Tibial nerve (tissue), 4 donors: ENCODE measurements around the gene KLK7. TPM values are rescaled to one million over a fixed set of nuclear protein-coding genes. Genes with fewer than 3 reads are reported as not detected.

Experiments
- DNase-seq, 2 donors: peaks; one replicate each; pipeline ENCODE4 v3.0.0-alpha.2; 2019; ENCODE audit warnings: low spot score in 2 of 2
- H3K27ac ChIP-seq, 4 donors: fragments of 200-600 bp; sonication (generic) in 3 of 4; one replicate each; pipeline ENCODE4 v1.5.1; 2017 to 2019; ENCODE audit warnings: mild to moderate bottlenecking in 1 of 4
- H3K27me3 ChIP-seq, 2 donors: fragments of 200-600 bp; sonication (generic) in 1 of 2; one replicate each; pipeline versions ENCODE4 v1.5.1 to v1.6.0; 2017 to 2019
- H3K36me3 ChIP-seq, 3 donors: fragments of 200-600 bp; sonication (generic); one replicate each; pipeline ENCODE4 v1.5.1; 2018 to 2019
- H3K4me1 ChIP-seq, 4 donors: fragments of 200-600 bp; sonication (generic) in 3 of 4; one replicate each; pipeline ENCODE4 v1.5.1; 2017 to 2019
- H3K4me3 ChIP-seq, 4 donors: fragments of 200-600 bp; sonication (generic) in 3 of 4; one replicate each; pipeline ENCODE4 v1.5.1; 2017 to 2019; ENCODE audit warnings: mild to moderate bottlenecking in 1 of 4, moderate library complexity in 1 of 4
- H3K9me3 ChIP-seq, 4 donors: fragments of 200-600 bp; sonication (generic) in 3 of 4; one replicate each; pipeline ENCODE4 v1.5.1; 2017 to 2019
- EP300 ChIP-seq, 2 donors: sonication (generic); formaldehyde crosslinking; IDR thresholded peaks; one replicate each; pipeline ENCODE4 v1.6.1; 2017; ENCODE audit warnings: antibody characterized with exemption in 2 of 2, mild to moderate bottlenecking in 1 of 2
- POLR2A ChIP-seq, 2 donors: fragments of 450-650 bp; IDR thresholded peaks; one replicate each; pipeline ENCODE4 v1.6.1; 2017; ENCODE audit warnings: antibody characterized with exemption in 2 of 2, mild to moderate bottlenecking in 2 of 2, moderate library complexity in 2 of 2
- WGBS, 2 donors: methylation state at CpG; one replicate each; pipeline ENCODE4 v1.1.5; 2018; 5-methylcytosine and 5-hydroxymethylcytosine counted together
- total RNA-seq, 4 donors: library from RNA; depleted of rRNA; stranded (reverse); fragments of >200 nt; gene quantifications; one replicate each; pipeline ENCODE4 v1.1.0, GENCODE V29; 2016
- TF ChIP-seq, protein P1 (sequence below), 5 experiments: fragments of 200-600 bp in 3 of 5; fragments of 450-650 bp in 2 of 5; sonication (generic) in 3 of 5; IDR thresholded peaks; one replicate each; pipeline ENCODE4 v1.5.1; 2016 to 2019; ENCODE audit warnings: antibody characterized with exemption in 5 of 5, mild to moderate bottlenecking in 3 of 5, moderate library complexity in 2 of 5

Gene KLK7
- total RNA-seq, 4 donors from 2014 or later = 0.90 to 7.6 (median 4.6) TPM

DNA sequence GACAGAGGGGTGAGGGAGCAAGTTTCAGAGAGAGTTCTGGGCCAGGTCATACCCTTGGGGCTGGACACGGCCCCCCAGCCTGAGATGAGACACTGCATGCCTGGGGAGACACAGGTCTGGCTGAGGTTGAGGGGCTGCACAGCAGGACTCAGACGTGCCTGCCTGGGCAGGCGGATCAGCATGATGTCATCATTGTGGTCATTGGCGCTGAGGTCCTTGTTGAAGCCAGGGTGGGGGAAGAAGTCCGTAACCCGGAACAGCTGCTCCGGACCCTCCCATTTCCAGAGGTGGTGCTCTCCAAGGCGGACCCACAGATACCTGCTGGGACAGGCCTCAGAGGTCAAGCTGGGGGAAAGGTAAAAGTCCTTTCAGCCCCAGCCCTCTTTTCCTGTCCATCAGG, 22.7 kb upstream of the KLK7 start:
- 35 to 39% methylated on average over 8 of the region's 8 CpGs for WGBS, 2 donors
- Histone ChIP-seq H3K36me3 (no peaks in the 10 kb centered on the region), H3K9me3 (peaks cover 0 to 7% (median 0%) of the 10 kb centered on the region in 4 donors), H3K27ac (no peak overlapping the region), H3K27me3 (peaks cover 0 to 12% of the 10 kb centered on the region in 2 donors), H3K4me3 (no peak overlapping the region), H3K4me1 (no peaks in the 10 kb centered on the region)
- TF ChIP-seq EP300 (IDR thresholded peaks at IDR 0.05) = no peak
- TF ChIP-seq, protein P1, sequence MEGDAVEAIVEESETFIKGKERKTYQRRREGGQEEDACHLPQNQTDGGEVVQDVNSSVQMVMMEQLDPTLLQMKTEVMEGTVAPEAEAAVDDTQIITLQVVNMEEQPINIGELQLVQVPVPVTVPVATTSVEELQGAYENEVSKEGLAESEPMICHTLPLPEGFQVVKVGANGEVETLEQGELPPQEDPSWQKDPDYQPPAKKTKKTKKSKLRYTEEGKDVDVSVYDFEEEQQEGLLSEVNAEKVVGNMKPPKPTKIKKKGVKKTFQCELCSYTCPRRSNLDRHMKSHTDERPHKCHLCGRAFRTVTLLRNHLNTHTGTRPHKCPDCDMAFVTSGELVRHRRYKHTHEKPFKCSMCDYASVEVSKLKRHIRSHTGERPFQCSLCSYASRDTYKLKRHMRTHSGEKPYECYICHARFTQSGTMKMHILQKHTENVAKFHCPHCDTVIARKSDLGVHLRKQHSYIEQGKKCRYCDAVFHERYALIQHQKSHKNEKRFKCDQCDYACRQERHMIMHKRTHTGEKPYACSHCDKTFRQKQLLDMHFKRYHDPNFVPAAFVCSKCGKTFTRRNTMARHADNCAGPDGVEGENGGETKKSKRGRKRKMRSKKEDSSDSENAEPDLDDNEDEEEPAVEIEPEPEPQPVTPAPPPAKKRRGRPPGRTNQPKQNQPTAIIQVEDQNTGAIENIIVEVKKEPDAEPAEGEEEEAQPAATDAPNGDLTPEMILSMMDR (IDR thresholded peaks at IDR 0.05) = no peak
- no peak for TF ChIP-seq POLR2A (IDR thresholded peaks at IDR 0.05)
- DNase-seq = no peak

DNA sequence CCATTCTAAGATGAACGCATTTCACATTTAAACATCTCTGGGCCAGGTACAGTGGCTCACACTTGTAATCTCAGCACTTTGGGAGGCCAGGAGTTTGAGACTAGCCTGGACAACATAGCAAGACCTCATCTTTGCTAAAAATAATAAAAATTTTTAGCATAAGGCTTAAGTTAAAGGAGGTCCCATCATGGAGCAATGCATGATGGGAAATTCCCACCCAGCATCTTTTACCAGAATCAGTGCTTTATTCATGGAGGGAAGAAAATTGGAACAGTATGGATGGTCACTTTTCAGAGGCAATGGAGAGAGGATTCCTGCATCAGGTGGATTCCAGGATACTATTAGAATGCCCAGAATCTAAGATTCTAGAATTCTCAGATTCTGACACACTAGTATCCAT, 21.5 kb upstream of the KLK7 start:
- no peak overlapping the region for H3K27ac ChIP-seq
- no peak overlapping the region for H3K4me3 ChIP-seq
- no peaks in the 10 kb centered on the region for H3K36me3 ChIP-seq
- TF ChIP-seq, protein P1 (IDR thresholded peaks at IDR 0.05) = no peak
- TF ChIP-seq POLR2A (IDR thresholded peaks at IDR 0.05) (no peak), EP300 (IDR thresholded peaks at IDR 0.05) (no peak)
- H3K4me1 ChIP-seq = no peaks in the 10 kb centered on the region
- DNase-seq = no peak
- H3K9me3 ChIP-seq = peaks cover 0 to 7% (median 0%) of the 10 kb centered on the region in 4 donors
- H3K27me3 ChIP-seq = peaks cover 0 to 19% of the 10 kb centered on the region in 2 donors
- WGBS, 2 donors = 81 to 86% methylated on average over 1 of the region's 1 CpG

DNA sequence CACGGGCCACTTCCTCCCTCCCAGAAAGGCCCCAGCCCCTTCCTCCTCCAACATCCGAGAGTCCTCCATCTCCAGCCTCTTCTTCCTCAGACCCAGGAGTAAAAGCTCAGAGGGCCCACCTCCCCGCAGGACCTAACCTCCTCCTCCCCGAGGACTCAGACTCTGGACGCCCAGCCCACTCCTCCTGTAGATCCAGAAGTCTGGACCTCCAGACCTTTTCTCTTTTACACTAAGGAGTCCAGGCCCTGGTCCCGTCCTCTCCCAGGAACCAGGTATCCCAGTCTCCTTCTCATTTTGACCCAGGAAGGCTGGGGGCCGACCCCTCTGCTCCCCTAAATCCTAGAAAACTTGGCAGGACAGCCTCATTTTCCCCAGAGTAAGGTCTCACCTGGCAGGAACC, 19.6 kb upstream of the KLK7 start:
- Histone ChIP-seq H3K9me3 (peaks cover 0 to 7% (median 0%) of the 10 kb centered on the region in 4 donors), H3K4me3 (no peak overlapping the region), H3K27me3 (peaks cover 0 to 19% of the 10 kb centered on the region in 2 donors), H3K36me3 (no peaks in the 10 kb centered on the region), H3K27ac (no peak overlapping the region), H3K4me1 (no peaks in the 10 kb centered on the region)
- TF ChIP-seq EP300 (IDR thresholded peaks at IDR 0.05) (no peak), POLR2A (IDR thresholded peaks at IDR 0.05) (no peak)
- TF ChIP-seq, protein P1 (IDR thresholded peaks at IDR 0.05) = no peak
- 78% methylated on average over 7 of the region's 7 CpGs for WGBS, 2 donors
- no peak for DNase-seq

DNA sequence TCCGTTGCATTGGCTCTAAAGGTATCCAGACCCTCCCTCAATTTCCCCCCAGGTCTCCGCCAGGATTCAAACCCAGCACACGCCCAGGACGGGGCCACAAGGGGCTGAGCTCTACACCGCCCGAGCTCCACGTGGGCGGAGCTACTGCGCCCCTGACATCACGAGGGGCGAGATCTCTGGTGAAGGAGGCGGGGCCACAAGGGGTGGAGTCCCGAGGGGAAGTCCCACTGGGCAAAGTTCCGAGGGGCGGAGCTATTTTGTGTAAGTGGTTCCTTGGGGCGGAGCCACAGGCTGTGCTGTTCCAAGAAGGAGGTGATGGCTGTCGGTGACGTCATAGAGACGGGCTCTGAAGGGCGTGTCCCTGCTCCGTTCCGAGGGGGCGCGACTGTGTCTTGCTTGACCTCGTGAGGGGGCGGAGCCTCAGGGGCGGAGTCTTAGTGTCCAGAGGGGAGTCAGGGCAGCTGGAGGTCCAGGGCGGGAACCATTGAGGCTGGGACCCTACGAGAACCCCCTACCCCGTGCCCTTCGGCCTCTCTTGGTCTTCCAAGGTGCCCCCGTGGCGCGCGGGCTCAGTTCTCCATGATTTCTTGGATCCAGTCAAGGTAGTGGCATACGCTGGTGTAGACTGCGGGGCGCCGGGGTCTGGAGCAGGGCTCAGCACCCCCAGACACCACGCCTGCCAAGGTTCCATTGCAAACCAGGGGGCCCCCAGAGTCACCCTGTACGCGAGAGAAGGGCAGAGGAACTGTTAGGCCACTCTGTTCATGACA, 19.0 kb upstream of the KLK7 start:
- TF ChIP-seq EP300 (IDR thresholded peaks at IDR 0.05) = peak in 1 of 2 donors; percentile 31
- TF ChIP-seq, protein P1 (IDR thresholded peaks at IDR 0.05) = no peak
- TF ChIP-seq POLR2A (IDR thresholded peaks at IDR 0.05) = peak in 1 of 2 donors; percentile 36
- peak; percentile 9 to 22 for DNase-seq
- H3K27me3 ChIP-seq = peaks cover 0 to 19% of the 10 kb centered on the region in 2 donors
- H3K9me3 ChIP-seq = peaks cover 0 to 7% (median 0%) of the 10 kb centered on the region in 4 donors
- H3K27ac ChIP-seq = no peak overlapping the region
- 58 to 64% methylated on average over 31 to 39 of the region's 42 CpGs for WGBS, 2 donors
- H3K4me1 ChIP-seq = no peaks in the 10 kb centered on the region
- H3K36me3 ChIP-seq = no peaks in the 10 kb centered on the region
- H3K4me3 ChIP-seq = no peak overlapping the region

DNA sequence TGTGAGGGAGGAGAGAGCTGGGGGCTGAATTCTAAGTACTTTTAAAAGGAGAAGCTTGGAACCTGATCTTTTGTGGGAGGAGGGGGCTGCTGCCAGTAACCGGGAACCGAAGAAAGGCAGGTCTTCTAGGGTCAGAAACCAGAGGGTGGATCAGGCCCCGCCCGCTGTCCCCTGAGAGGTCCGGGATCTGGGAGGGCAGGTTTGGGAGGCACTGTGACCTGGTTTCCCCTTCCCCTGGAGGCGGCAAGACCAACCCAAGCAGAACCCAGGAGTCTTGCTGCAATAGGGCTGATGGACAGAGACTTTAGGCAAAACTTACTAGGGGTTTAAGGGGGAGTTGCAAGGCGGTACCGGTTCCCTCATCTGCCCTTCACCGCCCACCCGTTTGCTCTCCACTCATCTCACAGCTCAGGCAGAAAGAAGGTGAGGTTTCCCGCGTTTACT, 18.4 kb upstream of the KLK7 start:
- TF ChIP-seq EP300 (IDR thresholded peaks at IDR 0.05) (no peak), POLR2A (IDR thresholded peaks at IDR 0.05) (no peak)
- TF ChIP-seq, protein P1 (IDR thresholded peaks at IDR 0.05) = no peak
- Histone ChIP-seq H3K4me3 (no peak overlapping the region), H3K36me3 (no peaks in the 10 kb centered on the region), H3K27me3 (peaks cover 0 to 19% of the 10 kb centered on the region in 2 donors), H3K27ac (peak overlapping the region in 1 of 4 donors; percentile 33), H3K4me1 (no peaks in the 10 kb centered on the region), H3K9me3 (peaks cover 0 to 7% (median 0%) of the 10 kb centered on the region in 4 donors)
- WGBS, 2 donors = 38 to 39% methylated on average over 11 to 12 of the region's 12 CpGs
- no peak for DNase-seq
